A549 treated with dexamethasone at 1 μM for 4 hours (cell line): ENCODE data around the gene SLC4A7. TPM values are rescaled to one million over a fixed set of nuclear protein-coding genes. Genes with fewer than 3 reads are reported as not detected.

Experiments used
- total RNA-seq: library from RNA; stranded (reverse); fragments of 200-300 nt; extraction: Qiagen RNA extraction; gene quantifications from 5 replicates; pipeline ENCODE4 v1.2.3, GENCODE V29; 2022

The SLC4A7 gene
- total RNA-seq: 9.6 to 18.5 TPM (median 16.3 TPM) in 5 replicates

GRCh38 chr3:27484015-27484844 is at the start of gene SLC4A7:
Gene SLC4A7 (minus strand): TSS chr3:27484384. CDS start chr3:27484126, 258 bp downstream.

GRCh38 chr3:27368831-27369607 is 115.2 kb downstream of the SLC4A7 start, which contains the start of gene NEK10:
Gene NEK10 (minus strand): TSS chr3:27369383. CDS start chr3:27352882, 16,501 bp downstream.

Other genes starting within 250 kb of the SLC4A7 start
- 0.44 to 0.95 TPM (median 0.73 TPM) in 5 replicates for gene NEK10, start 115.0 kb downstream of the SLC4A7 start, total RNA-seq
- 0.36 to 0.84 TPM (median 0.69 TPM) in 5 replicates for gene EOMES, start 237.9 kb upstream of the SLC4A7 start, total RNA-seq